ENCODE data around the gene MMP20.

Gene MMP20

DNA sequence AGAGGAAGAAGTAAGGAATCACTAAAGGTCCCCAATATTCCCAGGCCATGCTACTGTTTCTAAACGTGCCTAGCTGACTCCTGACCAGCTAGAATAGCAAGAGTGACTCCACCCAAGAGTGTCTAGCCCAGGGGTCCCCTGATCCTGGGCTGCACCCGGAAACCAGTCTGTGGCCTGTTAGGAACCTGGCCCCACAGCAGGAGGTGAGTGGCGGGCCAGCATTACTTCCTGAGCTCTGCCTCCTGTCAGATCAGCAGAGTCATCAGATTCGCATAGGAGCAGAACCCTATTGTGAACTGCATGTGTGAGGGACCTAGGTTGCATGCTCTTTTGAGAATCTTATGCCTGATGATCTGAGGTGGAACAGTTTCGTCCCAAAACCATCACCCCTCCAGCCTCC is 2.0 kb downstream of the MMP20 start:
- DNase-seq (ENCODE audit: low read depth), result no peak

DNA sequence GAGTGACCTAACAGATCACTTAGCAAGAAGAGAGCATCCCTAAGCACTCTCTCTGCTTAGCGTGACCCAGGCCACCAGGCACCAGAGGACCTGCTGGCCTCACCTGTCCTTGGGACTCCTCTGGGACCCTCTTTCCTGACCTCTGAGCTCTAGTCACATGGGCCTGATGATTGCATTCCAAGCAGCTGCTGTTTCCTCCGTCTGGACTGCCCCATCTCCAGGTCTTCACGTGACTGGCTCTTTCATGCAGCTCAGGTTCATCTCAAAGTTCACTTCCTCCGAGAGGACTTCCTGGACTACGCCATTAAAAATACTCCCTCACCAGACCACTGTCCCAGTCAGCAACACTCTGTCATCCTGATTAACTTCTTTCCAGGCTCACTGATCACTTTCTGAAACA is 2.9 kb downstream of the MMP20 start:
- DNase-seq (ENCODE audit: low read depth), result no peak

DNA sequence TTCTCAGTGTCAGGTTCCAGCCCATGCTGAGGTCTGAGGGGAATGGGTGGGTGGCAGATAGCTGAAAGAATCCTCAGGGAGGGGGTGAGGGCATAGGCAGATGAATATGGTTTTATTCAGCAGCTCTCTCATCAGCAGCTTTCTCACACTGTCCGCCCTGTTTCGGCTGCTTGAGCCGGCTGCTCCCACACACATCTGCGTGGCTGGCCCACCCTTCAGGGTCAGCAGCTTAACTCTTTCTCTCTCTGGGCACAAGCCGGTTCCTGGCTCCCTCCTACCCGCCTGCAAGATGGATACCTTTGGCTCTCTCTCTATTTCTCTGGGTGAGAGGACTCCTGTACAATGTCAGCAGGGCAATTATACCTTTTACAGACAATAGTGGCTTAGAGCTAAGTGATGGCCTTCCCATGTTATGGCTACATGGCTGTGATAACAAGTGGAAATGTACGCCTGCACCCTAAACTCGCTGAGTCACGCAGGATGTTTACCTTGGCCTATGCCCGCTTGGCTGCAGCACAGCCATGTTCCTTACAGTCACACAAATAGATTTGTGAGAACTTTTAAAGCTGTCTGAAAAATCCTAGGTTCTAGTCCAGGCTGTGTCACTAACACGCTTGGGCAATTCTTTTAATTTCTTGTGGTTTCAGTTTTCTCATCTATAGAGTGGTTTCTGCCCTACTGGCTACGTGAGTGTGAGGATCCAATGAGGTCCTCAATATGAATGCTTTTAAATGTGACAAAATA is 4.1 kb downstream of the MMP20 start:
- no peak for DNase-seq (ENCODE audit: low read depth)

DNA sequence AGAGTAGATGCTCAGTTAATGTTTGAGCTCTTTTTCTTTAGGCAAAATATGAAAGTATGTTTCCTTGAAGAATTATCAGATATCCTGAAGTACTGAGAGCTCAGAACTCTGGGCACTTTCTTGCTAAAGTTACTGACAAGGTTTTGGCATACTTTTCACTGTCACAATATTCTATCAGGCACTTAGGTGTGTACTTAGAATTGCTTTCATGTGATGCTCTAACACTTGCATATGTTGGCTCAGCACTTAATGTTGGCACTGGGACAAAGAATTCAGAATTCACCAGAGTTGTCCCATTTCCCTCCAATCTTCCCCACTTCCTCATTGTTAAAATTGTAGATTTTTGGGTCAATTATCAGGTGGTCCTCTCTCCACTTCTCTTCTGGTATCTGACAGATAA is 5.0 kb downstream of the MMP20 start:
- DNase-seq (ENCODE audit: low read depth), result no peak

DNA sequence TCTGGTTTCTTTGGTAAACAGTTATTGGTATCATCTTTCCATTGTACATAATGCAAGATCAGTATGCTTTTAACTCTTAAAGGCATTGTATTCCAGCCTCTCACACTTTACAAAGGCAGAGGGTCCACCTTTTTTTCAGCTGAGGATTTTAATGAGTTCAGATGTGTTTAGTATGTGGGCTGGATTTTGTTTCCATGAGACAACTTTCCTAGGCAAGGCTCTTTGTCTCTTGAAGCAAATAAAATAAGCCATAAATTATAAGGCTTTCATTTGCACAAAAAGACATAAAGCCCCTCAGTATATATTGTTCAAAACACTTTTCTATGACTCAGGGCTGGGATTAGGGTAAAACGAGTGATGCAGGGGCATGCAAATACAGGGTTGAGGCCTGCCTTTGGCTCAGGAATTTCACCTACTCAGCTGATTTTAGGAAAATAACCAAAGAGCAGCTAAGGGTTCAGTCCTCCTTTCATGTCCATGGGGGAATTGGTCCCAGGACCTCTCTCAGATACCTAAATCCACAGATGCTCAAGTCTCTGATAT is 7.6 kb downstream of the MMP20 start:
- no peak for DNase-seq (ENCODE audit: low read depth)

DNA sequence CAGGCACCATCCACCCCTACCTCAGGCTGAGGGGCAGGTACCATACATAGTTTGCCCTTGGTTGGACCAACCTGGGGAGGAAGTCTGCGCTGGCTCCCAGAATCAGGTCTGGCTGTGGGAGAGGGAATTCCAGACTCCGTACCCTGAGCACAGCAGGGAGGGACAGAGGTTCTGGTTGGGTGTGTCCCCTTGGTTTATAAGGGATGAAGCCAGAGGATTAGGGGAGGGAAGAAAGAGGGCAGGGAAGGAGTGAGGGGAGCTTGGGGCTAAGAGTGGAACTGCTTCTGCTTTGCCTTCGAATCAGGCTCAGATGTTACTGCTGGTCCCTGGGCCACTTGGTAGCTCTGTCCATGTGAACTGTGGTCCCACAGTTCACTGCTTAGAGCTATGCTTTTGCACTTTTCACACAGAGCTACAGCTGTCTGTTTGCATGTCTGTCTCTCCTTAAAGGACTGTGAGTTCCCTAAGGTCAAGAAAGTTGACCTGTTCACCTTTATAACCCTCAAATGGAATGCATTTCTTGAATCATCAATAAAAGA is 9.2 kb downstream of the MMP20 start:
- DNase-seq (ENCODE audit: low read depth), result no peak

DNA sequence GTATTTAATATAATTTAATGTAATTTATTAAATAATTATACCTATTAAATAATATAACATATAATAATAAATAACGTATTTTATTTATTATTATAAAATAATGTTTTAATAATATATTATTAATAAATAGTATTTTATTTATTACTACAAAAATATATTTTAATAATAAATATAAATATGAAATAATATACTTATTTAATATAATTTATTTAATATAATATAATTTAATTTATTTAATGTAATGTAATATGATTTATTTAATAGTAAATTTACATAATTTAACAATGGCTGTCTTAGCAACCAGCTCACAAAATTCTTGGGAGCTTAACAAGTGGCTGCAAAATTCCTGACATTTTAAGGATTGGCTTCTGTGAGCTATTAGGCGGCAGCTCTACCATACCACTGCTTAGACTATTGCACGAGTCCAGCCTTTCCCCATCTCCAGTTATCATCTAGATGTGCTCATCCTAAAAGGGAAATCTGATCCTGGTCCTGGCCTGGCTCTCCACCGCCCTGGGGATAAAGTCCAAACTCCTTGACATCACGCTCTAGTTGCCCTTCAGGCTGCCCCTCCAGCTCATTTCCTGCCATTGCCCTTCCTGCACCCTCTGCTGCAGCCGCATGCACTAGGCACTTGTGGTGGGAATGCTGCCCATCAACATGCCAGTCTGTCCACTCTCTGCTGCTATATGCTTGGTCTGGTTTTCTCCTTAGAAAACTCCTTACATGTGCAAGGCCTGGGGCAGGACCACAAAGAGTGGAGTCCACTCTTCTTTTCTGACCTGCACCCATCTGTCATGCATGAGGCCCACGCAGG is 9.8 kb downstream of the MMP20 start:
- no peak for DNase-seq (ENCODE audit: low read depth)

DNA sequence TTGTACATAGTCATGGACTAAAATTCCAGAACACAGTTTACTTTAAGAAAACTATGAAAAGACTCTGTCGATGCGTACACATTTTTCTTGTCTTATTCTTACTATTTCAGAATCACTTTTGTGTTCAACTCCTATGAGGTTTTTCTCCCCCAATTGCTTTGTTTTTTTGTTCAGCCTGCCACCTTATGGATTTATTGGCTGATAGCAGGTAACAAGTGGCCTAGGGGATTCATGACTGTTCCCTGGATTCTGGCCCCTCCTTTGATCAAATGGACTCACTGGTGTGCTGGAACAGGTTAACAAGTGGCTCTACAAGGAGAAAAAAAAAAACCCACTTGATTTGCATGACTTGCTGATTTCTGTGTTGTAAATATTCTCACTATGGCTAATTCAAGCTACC is 10.6 kb downstream of the MMP20 start:
- DNase-seq (ENCODE audit: low read depth), result no peak

DNA sequence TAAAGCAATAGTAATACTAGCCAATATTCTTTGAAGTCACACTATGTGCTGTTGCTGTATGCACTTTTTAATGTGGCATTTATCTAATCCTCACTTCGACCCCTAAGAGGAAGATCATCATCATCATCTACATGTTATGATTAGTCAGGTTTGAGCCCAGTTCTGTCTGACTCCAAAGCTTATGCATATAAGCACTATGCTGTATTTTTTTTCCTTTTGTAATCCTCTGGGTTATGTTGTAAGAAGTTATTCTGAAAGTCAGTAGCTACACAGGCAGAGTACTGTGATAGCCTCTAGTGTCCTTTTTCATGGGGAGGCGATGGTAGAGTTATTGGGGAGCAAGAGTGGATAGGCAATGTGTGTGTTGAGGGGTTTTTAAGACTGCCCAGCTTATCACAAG is 11.1 kb downstream of the MMP20 start:
- no peak for DNase-seq (ENCODE audit: low read depth)

DNA sequence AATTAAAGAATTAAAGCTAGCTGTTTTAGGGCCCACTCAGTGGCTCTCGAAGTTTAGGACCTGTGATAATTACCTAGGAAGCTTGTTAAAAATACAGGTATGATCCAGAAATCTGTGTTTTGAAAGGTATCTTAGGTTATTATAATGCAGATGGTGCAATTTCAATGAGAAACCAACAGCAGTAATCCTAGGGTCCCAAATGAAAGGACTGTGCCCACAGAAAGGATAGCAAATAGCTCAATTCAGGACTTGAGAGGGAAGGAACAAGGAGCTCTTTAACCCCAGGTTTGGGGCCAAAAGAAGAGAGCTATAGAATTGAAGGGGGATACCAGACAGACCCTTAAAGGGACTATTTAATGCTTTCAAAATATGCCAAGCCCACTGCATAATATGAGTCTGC is 11.7 kb downstream of the MMP20 start:
- DNase-seq (ENCODE audit: low read depth), result no peak

DNA sequence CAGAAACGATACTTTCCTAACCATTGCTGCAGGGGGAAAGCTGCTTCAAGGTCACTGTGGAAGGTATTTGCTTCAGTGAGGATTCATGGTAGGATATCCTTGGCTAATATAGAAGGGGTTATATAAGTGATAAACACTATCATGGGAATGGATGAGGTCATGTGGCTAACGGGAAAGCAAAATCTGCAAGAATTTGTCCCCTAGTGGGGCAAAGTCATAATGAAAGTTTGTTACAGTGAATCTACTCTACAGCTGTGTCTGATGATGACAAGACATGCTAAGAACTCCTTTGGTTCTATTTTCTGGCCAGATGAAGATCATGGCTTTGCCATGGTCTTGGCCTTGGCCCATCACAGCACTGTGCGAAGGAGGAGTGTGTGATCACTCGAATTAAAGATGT is 13.8 kb downstream of the MMP20 start:
- DNase-seq (ENCODE audit: low read depth), result no peak

DNA sequence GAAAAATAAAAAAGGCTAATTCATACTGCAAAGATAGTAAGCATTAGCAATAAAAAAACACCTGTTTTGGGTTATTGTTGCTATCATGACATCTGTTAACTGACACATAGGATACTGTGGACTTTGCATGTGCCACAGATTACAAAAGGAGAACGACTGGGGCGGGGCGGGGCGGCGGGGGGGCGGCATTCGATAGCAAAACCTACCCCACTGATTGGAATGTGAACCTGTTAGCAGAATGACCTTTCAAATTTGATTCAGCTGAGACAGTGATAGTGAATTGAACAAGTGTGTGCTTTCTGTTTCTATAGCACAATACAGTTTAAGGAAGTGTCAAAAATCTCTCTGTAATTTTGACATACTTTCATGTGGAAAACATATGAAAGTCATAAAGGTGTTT is 14.9 kb downstream of the MMP20 start:
- DNase-seq (ENCODE audit: low read depth), result no peak

DNA sequence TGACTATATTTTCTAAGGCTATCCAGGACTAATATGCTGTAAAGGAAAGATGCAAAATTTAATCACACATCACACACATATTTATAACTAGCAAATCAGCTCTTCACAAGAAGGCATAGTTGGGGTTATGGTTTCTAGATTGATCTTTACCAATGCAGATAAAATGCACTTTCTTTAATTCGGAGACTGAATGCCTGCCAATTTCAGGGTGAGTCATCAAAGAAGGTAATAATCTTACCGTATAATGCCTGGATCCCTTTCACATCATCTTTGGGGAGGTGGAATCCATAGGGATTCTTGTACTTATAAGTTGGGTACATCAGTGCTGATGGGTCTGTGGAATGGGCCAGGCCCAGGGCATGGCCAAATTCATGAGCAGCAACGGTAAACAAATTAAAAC is 16.4 kb downstream of the MMP20 start:
- no peak for DNase-seq (ENCODE audit: low read depth)

DNA sequence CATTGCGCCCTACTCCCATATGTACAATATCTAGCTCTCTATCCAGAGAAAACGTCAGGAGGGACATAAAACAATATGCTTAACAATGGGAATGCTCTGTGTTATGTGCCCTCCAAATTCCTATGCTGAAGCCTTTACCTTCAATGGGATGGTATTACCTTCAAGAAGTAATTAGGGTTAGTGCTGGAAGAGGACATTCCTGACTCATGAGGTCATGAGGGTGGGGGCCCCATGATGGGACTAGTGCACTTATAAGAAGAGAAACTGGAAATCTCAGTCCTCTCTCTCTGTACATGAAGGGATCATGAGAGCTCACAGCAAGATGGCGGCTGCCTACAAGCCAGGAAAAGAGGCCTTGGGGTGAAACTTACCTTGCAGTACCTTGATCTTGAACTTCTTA is 20.3 kb downstream of the MMP20 start:
- DNase-seq (ENCODE audit: low read depth), result no peak

DNA sequence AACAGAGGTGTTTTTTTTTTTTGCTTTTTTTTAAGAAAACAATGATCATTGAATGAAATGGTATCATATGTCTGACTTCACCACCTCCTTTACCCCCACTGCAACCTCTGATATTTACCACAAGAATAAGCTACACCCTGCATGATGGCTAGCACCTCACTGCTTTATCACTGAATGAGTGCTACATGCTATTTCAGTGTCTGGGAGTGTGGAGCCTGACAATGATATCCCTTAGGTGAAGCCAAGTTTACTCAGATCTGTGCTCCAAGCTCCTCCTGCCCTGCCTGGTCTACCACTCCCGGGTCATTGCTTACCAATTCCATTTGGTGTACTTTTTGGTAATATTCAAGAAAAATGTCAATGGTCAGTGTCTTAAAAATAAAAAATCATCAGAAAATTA is 21.1 kb downstream of the MMP20 start:
- DNase-seq (ENCODE audit: low read depth), result no peak

DNA sequence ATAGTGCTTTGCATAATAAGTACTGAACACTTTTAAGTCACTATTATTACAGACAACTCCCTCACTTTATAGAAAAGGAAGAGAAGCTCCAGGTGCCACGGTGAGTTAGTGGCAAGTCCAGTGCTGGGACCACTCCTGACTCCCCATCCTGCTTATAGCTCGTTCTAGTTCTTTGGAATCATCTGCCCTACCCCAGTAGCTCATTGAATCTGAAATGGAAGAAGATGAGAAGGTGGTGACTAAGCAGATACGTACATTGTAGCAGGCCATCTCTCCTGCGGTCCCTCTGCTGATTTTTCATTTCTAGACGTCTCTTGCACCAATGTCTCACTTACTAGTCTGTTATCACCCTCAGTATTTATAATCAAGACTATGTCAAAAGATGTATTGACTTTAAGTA is 21.6 kb downstream of the MMP20 start:
- DNase-seq (ENCODE audit: low read depth), result no peak

DNA sequence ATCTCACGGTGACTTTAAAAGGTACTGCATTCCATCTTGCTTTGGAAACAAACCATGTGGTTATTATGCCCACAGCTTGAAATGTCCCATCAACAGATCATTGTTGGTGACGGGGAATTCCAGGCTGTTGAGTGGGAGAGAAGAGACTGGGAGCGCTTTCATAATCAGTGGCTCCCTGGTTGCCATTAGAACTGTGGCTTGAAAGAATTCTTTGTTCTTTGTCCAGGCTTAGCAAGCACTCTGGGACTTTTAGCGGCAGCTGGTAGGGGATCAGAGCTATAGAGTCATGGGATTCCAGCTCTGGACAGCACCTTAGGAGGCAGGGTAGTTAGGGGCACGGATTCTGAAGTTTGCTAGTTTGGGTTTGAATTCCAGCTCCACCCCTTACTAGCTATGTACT is 22.0 kb downstream of the MMP20 start:
- no peak for DNase-seq (ENCODE audit: low read depth)

DNA sequence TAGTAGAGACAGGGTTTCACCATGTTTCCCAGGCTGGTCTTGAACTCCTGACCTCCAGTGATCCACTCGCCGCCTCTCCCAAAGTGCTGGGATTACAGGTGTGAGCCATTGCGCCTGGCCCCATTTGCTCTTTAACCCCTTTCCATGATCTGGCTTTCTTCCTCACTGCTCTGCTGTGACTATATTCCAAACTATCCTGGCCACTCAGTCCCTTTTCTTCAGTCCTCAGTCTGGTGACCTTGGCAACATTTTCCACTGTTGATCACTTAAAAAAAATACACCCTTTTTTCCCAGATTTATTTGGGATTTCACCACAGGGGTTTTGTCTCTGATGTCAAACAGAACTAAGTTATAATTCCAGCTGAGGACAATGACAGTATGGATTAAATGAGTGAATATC is 24.5 kb downstream of the MMP20 start:
- DNase-seq (ENCODE audit: low read depth), result no peak

DNA sequence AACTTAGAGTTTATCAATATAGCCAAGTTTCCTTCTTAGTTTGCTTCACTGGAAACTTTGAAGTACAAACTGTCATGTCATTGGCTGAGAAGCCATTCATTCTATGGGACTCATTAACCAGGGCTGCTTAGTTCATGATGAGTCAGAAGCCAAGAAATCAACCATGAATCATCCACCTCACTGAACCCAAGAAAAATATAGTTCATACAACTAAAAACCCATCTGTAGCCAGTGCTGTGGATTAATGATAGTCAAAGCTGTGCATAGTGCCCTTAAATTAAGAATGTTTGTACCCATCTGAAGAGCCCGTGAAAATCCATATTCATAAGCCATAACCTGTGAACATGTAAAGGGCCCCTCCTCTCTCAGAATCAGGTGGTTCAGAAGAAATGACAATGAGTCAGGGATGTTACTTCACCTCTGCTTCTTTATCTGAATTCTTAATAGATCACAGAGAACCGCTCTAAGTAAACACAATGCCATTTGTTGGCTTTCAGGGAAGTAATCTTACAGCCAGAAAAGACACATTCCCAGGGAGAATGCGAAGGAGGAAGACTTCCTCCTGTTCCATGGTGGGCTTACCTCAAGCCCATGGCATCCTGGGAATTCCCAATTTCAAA is 25.4 kb downstream of the MMP20 start:
- DNase-seq (ENCODE audit: low read depth), result no peak

DNA sequence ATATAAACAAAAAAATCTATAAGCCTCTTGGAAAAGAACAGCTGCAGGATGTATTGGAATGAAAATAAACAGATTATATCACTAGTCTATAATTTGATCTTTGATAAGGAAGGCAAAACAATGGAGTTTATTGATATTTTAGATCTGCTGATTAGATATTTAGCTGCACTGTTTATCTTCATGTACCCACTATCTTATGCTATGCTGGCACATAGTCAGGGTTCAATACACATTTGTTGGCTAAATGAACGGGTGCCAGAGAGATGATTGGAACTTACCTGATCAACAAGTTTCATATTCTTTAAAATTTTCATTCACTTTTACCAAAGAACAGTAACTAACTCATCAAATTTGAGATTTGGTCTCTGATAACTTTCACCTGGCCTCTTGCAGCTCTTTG is 26.9 kb downstream of the MMP20 start:
- no peak for DNase-seq (ENCODE audit: low read depth)

DNA sequence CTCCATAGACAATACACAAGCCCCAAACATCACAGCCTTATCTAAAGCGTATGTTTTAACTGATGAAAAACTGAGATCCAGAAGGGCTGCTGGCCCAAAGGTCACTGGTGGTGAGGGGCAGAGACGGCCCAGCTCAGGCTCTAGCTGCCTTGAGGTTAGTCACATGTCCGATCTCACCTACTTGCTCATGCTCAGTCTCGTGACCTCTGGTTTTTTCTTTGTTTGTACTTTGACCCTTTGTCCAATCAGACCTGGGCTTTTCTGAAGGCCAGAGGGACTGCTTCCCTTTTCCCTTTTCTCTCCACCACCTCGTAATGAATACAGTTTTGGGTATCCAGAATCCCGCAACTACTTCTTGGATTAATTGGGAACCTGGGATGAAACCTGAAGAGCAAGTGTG is 28.6 kb downstream of the MMP20 start:
- DNase-seq (ENCODE audit: low read depth), result no peak

DNA sequence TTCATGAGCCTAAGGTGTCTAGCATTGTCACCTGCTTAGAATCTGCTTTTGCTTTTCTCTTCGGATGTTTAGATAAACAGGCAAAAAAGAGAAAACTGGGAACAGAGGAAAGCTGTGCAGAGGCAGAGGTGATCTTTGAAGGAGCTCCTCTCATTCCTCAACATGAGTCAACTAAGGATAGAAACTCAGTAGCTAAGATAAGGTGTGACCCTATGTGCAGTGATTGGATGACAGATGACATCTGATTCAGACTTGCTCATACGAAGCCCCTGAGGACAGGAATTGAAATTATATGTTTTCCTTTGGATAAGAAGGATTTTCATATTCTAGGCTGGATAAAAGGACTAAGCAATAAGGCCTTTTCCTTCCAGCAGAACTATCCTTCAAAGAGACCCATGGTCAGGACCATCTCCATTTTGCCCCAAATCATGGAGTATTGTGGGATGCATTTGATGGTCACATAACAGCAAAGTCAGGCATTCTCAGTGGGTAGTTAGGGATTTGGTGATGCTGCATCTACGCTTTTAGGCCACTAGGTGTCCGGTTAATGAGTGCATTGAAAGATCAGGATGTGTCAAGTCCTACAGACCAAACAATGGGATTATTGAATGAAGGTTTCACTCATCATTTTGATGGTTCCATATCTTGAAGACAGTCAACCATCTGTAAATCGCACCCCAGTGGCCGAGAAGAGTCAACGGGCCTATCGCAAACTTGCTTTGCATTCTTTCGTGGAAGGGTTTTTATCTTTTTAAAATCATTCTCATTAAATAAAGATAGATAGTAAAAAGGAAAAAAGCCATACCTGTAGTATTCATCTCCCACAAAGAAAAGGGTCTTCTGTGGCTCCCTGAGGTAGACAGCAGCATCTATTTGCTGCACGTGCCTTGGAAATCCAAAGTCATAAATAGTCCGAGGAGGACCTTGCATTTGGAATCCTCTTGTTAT is 32.2 kb downstream of the MMP20 start:
- no peak for DNase-seq (ENCODE audit: low read depth)

Data from stimulated activated CD8-positive, alpha-beta memory T cell treated with anti-CD3 and anti-CD28 coated beads, Interleukin-12 subunit alpha, Interleukin-12 subunit beta, amount 100 ng/mL, for 4 hours (primary cell).